Hippocampal formation (tissue), 2 donors: ENCODE results near the gene GPR15LG.
A peak's percentile ranks its signal among the peaks of the same experiment; 100 is the strongest.
"Not testable (repeated sequence)": the region's sequence is repeated elsewhere in the genome, so short reads cannot be mapped to it uniquely, and the experiment has no call there.

ENCODE experiments used
- DNase-seq, 2 donors: peaks; one replicate each; lab custom pipeline; 2025; lab: John Stamatoyannopoulos, UW

GPR15LG gene

GRCh38 chr10:84166620-84167288, 6.8 kb upstream of the GPR15LG start:
- DNase-seq = no peak

GRCh38 chr10:84167289-84167653, 6.3 kb upstream of the GPR15LG start:
- not testable (repeated sequence) for DNase-seq

GRCh38 chr10:84168382-84168781, 5.2 kb upstream of the GPR15LG start:
- not testable (repeated sequence) for DNase-seq

- DNase-seq = not testable (repeated sequence)
Observed at GRCh38 chr10:84171237-84171636, 2.4 kb upstream of the GPR15LG start.

- DNase-seq = not testable (repeated sequence)
Observed at GRCh38 chr10:84171700-84172466, 1.7 kb upstream of the GPR15LG start.

- no peak for DNase-seq
Observed at GRCh38 chr10:84172467-84173356, 889 bp upstream of the GPR15LG start.

- no peak for DNase-seq
Observed at GRCh38 chr10:84175436-84175835, 1.8 kb downstream of the GPR15LG start.

- DNase-seq = no peak
Observed at GRCh38 chr10:84176351-84176750, 2.8 kb downstream of the GPR15LG start.

GRCh38 chr10:84176836-84177474, 3.4 kb downstream of the GPR15LG start:
- DNase-seq = no peak

- DNase-seq = no peak
Observed at GRCh38 chr10:84177541-84178141, 4.0 kb downstream of the GPR15LG start.

- no peak for DNase-seq
Observed at GRCh38 chr10:84178160-84178609, 4.6 kb downstream of the GPR15LG start.

- DNase-seq = peak; percentile 12 to 63
Observed at GRCh38 chr10:84179059-84179710, 5.6 kb downstream of the GPR15LG start.

- not testable (repeated sequence) for DNase-seq
Observed at GRCh38 chr10:84180386-84180785, 6.8 kb downstream of the GPR15LG start.

- no peak for DNase-seq
Observed at GRCh38 chr10:84181631-84182030, 8.0 kb downstream of the GPR15LG start.

GRCh38 chr10:84184517-84184916, 10.9 kb downstream of the GPR15LG start:
- no peak for DNase-seq

GRCh38 chr10:84185526-84186175, 12.1 kb downstream of the GPR15LG start:
- DNase-seq = no peak

- DNase-seq = no peak
Observed at GRCh38 chr10:84188815-84189214, 15.2 kb downstream of the GPR15LG start.

GRCh38 chr10:84190621-84191020, 17.0 kb downstream of the GPR15LG start:
- DNase-seq = no peak

- DNase-seq = no peak
Observed at GRCh38 chr10:84191106-84191505, 17.5 kb downstream of the GPR15LG start.

- DNase-seq = no peak
Observed at GRCh38 chr10:84193327-84193726, 19.7 kb downstream of the GPR15LG start.
